Liver (tissue), 3 donors: ENCODE measurements around the gene WNT11.

Experiments used
- ATF3 ChIP-seq: IDR thresholded peaks from 2 replicates; pipeline ENCODE4 v1.6.1; 2016; ENCODE audit warnings: antibody characterized with exemption
- EGR1 ChIP-seq, 2 donors: IDR thresholded peaks; 2 replicates each; pipeline ENCODE4 v1.6.1; 2016 to 2018; ENCODE audit warnings: antibody characterized with exemption in 2 of 2, low read depth in 2 of 2
- GABPA ChIP-seq, 2 donors: IDR thresholded peaks in 1 of 2; conservative IDR thresholded peaks in 1 of 2; 2 replicates each; pipeline ENCODE4 v1.6.1; 2016; ENCODE audit warnings: antibody characterized with exemption in 2 of 2, mild to moderate bottlenecking in 1 of 2, moderate library complexity in 1 of 2
- JUND ChIP-seq, 2 donors: IDR thresholded peaks; 2 replicates each; pipeline ENCODE4 v1.6.1; 2016; ENCODE audit warnings: antibody characterized with exemption in 2 of 2
- MAX ChIP-seq: IDR thresholded peaks from 2 replicates; pipeline ENCODE4 v1.6.1; 2016; ENCODE audit warnings: antibody characterized with exemption
- RAD21 ChIP-seq, 2 donors: IDR thresholded peaks; 2 replicates each; pipeline ENCODE4 v1.6.1; 2016; ENCODE audit warnings: antibody characterized with exemption in 2 of 2, mild to moderate bottlenecking in 2 of 2
- RXRA ChIP-seq, 2 donors: IDR thresholded peaks; 2 replicates each; pipeline ENCODE4 v1.6.1; 2017 to 2018; ENCODE audit warnings: antibody characterized with exemption in 2 of 2, mild to moderate bottlenecking in 1 of 2
- SP1 ChIP-seq: IDR thresholded peaks from 2 replicates; pipeline ENCODE4 v1.6.1; 2018; ENCODE audit warnings: antibody characterized with exemption, mild to moderate bottlenecking
- TAF1 ChIP-seq: conservative IDR thresholded peaks from 2 replicates; pipeline ENCODE4 v1.6.1; 2016; ENCODE audit warnings: antibody characterized with exemption, mild to moderate bottlenecking
- YY1 ChIP-seq: IDR thresholded peaks from 2 replicates; pipeline ENCODE4 v1.6.1; 2016; ENCODE audit warnings: antibody characterized with exemption, mild to moderate bottlenecking
- TF ChIP-seq, protein P1 (sequence below): fragments of 150-350 bp; IDR thresholded peaks from 2 replicates; pipeline ENCODE4 v1.5.1; 2017; ENCODE audit warnings: improper control_type of control experiment, low read depth, low read length; ENCODE audit not compliant: missing input control
- TF ChIP-seq, protein P2 (sequence below): IDR thresholded peaks from 2 replicates; pipeline ENCODE4 v1.6.1; 2016; ENCODE audit warnings: antibody characterized with exemption, mild to moderate bottlenecking
- TF ChIP-seq, protein P3 (sequence below): IDR thresholded peaks from 2 replicates; pipeline ENCODE4 v1.6.1; 2016; ENCODE audit warnings: antibody characterized with exemption
- donor health status: healthy.
- donor health status: healthy.

GRCh38 chr11:76177250-76177686 lies 29.0 kb downstream of the WNT11 start:
- TF ChIP-seq, protein P1, sequence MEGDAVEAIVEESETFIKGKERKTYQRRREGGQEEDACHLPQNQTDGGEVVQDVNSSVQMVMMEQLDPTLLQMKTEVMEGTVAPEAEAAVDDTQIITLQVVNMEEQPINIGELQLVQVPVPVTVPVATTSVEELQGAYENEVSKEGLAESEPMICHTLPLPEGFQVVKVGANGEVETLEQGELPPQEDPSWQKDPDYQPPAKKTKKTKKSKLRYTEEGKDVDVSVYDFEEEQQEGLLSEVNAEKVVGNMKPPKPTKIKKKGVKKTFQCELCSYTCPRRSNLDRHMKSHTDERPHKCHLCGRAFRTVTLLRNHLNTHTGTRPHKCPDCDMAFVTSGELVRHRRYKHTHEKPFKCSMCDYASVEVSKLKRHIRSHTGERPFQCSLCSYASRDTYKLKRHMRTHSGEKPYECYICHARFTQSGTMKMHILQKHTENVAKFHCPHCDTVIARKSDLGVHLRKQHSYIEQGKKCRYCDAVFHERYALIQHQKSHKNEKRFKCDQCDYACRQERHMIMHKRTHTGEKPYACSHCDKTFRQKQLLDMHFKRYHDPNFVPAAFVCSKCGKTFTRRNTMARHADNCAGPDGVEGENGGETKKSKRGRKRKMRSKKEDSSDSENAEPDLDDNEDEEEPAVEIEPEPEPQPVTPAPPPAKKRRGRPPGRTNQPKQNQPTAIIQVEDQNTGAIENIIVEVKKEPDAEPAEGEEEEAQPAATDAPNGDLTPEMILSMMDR, result no peak
- no peak for TF ChIP-seq MAX
- TF ChIP-seq SP1, result no peak
- TF ChIP-seq JUND (IDR thresholded peaks at IDR 0.05), result no peak
- TF ChIP-seq YY1, result no peak
- no peak for TF ChIP-seq ATF3
- no peak for TF ChIP-seq TAF1
- no peak for TF ChIP-seq RAD21 (IDR thresholded peaks at IDR 0.05)
- TF ChIP-seq, protein P2, sequence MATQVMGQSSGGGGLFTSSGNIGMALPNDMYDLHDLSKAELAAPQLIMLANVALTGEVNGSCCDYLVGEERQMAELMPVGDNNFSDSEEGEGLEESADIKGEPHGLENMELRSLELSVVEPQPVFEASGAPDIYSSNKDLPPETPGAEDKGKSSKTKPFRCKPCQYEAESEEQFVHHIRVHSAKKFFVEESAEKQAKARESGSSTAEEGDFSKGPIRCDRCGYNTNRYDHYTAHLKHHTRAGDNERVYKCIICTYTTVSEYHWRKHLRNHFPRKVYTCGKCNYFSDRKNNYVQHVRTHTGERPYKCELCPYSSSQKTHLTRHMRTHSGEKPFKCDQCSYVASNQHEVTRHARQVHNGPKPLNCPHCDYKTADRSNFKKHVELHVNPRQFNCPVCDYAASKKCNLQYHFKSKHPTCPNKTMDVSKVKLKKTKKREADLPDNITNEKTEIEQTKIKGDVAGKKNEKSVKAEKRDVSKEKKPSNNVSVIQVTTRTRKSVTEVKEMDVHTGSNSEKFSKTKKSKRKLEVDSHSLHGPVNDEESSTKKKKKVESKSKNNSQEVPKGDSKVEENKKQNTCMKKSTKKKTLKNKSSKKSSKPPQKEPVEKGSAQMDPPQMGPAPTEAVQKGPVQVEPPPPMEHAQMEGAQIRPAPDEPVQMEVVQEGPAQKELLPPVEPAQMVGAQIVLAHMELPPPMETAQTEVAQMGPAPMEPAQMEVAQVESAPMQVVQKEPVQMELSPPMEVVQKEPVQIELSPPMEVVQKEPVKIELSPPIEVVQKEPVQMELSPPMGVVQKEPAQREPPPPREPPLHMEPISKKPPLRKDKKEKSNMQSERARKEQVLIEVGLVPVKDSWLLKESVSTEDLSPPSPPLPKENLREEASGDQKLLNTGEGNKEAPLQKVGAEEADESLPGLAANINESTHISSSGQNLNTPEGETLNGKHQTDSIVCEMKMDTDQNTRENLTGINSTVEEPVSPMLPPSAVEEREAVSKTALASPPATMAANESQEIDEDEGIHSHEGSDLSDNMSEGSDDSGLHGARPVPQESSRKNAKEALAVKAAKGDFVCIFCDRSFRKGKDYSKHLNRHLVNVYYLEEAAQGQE, result no peak
- TF ChIP-seq GABPA (IDR thresholded peaks at IDR 0.05 in 1 of 2, conservative IDR thresholded peaks at IDR 0.05 in 1 of 2), result no peak
- no peak for TF ChIP-seq RXRA (IDR thresholded peaks at IDR 0.05)
- TF ChIP-seq EGR1 (IDR thresholded peaks at IDR 0.05; ENCODE audit: low read depth in 2 of 2), result no peak
- TF ChIP-seq, protein P3, sequence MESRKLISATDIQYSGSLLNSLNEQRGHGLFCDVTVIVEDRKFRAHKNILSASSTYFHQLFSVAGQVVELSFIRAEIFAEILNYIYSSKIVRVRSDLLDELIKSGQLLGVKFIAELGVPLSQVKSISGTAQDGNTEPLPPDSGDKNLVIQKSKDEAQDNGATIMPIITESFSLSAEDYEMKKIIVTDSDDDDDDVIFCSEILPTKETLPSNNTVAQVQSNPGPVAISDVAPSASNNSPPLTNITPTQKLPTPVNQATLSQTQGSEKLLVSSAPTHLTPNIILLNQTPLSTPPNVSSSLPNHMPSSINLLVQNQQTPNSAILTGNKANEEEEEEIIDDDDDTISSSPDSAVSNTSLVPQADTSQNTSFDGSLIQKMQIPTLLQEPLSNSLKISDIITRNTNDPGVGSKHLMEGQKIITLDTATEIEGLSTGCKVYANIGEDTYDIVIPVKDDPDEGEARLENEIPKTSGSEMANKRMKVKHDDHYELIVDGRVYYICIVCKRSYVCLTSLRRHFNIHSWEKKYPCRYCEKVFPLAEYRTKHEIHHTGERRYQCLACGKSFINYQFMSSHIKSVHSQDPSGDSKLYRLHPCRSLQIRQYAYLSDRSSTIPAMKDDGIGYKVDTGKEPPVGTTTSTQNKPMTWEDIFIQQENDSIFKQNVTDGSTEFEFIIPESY, result no peak
